GM21367 (cell line): ENCODE data around the gene FGG.

Experiments
- ATAC-seq: cut with Tn5 transposase; IDR thresholded peaks from one replicate; pipeline ENCODE4 v1.9.1; 2021; ENCODE audit not compliant: unreplicated experiment

The FGG gene

GRCh38 chr4:154612472-154613414, at the start of gene FGG:
FGG (minus strand) TSS chr4:154612656; CDS start chr4:154612609, 47 bp downstream.
- no peak for ATAC-seq

- ATAC-seq = no peak
Measured at GRCh38 chr4:154660052-154660451, 47.6 kb upstream of the FGG start.

GRCh38 chr4:154658680-154659405, 46.4 kb upstream of the FGG start:
- ATAC-seq = no peak

- no peak for ATAC-seq
Measured at GRCh38 chr4:154643493-154643892, 31.0 kb upstream of the FGG start.

- ATAC-seq = no peak
Measured at GRCh38 chr4:154642373-154643009, 30.0 kb upstream of the FGG start.

- ATAC-seq = no peak
Measured at GRCh38 chr4:154640999-154641398, 28.5 kb upstream of the FGG start.

GRCh38 chr4:154634058-154634457, 21.6 kb upstream of the FGG start:
- ATAC-seq = no peak

GRCh38 chr4:154631828-154632227, 19.4 kb upstream of the FGG start:
- no peak for ATAC-seq

- no peak for ATAC-seq
Measured at GRCh38 chr4:154630324-154630723, 17.9 kb upstream of the FGG start.

- ATAC-seq = peak; percentile 99
Measured at GRCh38 chr4:154626793-154627484, 14.5 kb upstream of the FGG start.

- no peak for ATAC-seq
Measured at GRCh38 chr4:154625971-154626370, 13.5 kb upstream of the FGG start.

GRCh38 chr4:154623995-154624394, 11.5 kb upstream of the FGG start:
- no peak for ATAC-seq

- no peak for ATAC-seq
Measured at GRCh38 chr4:154623436-154623835, 11.0 kb upstream of the FGG start.

- peak; percentile 39 for ATAC-seq
Measured at GRCh38 chr4:154622598-154622997, 10.1 kb upstream of the FGG start.

- ATAC-seq = no peak
Measured at GRCh38 chr4:154620111-154620510, 7.7 kb upstream of the FGG start.

GRCh38 chr4:154618708-154619315, 6.4 kb upstream of the FGG start:
- ATAC-seq = peak; percentile 66

- no peak for ATAC-seq
Measured at GRCh38 chr4:154617820-154618317, 5.4 kb upstream of the FGG start.

GRCh38 chr4:154616731-154617130, 4.3 kb upstream of the FGG start:
- ATAC-seq = peak; percentile 97

GRCh38 chr4:154616287-154616686, 3.8 kb upstream of the FGG start:
- ATAC-seq = peak; percentile 1

GRCh38 chr4:154615211-154615610, 2.8 kb upstream of the FGG start:
- ATAC-seq = no peak
